Heart right ventricle (tissue), 16 donors: ENCODE results near the gene FAM184A. TPM values are rescaled to one million over a fixed set of nuclear protein-coding genes. Genes with fewer than 3 reads are reported as not detected.

Source experiments
- ATAC-seq, 8 donors: fragments of 200-7000 bp; cut with Tn5 transposase; one replicate each; pipeline ENCODE4 v1.9.1; 2020; ENCODE audit warnings: mild to moderate bottlenecking in 8 of 8, moderate library complexity in 8 of 8, moderate number of reproducible peaks in 1 of 8
- DNase-seq, 2 donors: peaks; one replicate each; pipeline ENCODE4 v3.0.0-alpha.2; 2020
- H3K27ac ChIP-seq, 10 donors: fragments of 200-600 bp; sonication (generic) in 2 of 10; one replicate each; pipeline versions ENCODE4 v1.5.0 to v1.8.0; 2020 to 2022; ENCODE audit warnings: mild to moderate bottlenecking in 3 of 10
- H3K27me3 ChIP-seq, 7 donors: fragments of 200-600 bp; one replicate each; pipeline ENCODE4 v1.8.0; 2021 to 2022; ENCODE audit warnings: mild to moderate bottlenecking in 2 of 7
- H3K36me3 ChIP-seq, 9 donors: fragments of 200-600 bp; sonication (generic) in 1 of 9; one replicate each; pipeline versions ENCODE4 v1.5.0 to v1.8.0; 2020 to 2022; ENCODE audit warnings: mild to moderate bottlenecking in 2 of 9
- H3K4me1 ChIP-seq, 9 donors: fragments of 200-600 bp; sonication (generic) in 1 of 9; one replicate each; pipeline versions ENCODE4 v1.5.0 to v1.8.0; 2020 to 2022; ENCODE audit warnings: mild to moderate bottlenecking in 4 of 9
- H3K4me3 ChIP-seq, 10 donors: fragments of 200-600 bp; sonication (generic) in 2 of 10; one replicate each; pipeline versions ENCODE4 v1.5.0 to v1.8.0; 2020 to 2022; ENCODE audit warnings: mild to moderate bottlenecking in 7 of 10, moderate library complexity in 2 of 10
- H3K9me3 ChIP-seq, 11 donors: fragments of 200-600 bp in 10 of 11; sonication (generic) in 2 of 11; one replicate each; pipeline versions ENCODE4 v1.5.0 to v1.8.0; 2013 to 2022; ENCODE audit warnings: mild to moderate bottlenecking in 2 of 11, control low read depth in 1 of 11, moderate library complexity in 1 of 11
- CTCF ChIP-seq, 9 donors: fragments of 200-600 bp; sonication (generic) in 2 of 9; IDR thresholded peaks; one replicate each; pipeline versions ENCODE4 v1.5.0 to v1.8.0; 2021 to 2022; ENCODE audit warnings: antibody characterized with exemption in 9 of 9, mild to moderate bottlenecking in 5 of 9, moderate library complexity in 1 of 9
- WGBS, 2 donors: extraction: QIAGEN DNeasy Blood & Tissue Kit; methylation state at CpG; one replicate each; pipeline ENCODE4 v1.1.7; 2013; ENCODE audit warnings: inconsistent platforms in 1 of 2; 5-methylcytosine and 5-hydroxymethylcytosine counted together
- intact Hi-C, 10 donors: fragments of 100-400 bp; cut with DNase I; formaldehyde crosslinking; loops; one replicate each; pipeline versions ENCODE4 v1.11.1 to v1.14.2; 2022
- polyA plus RNA-seq, 2 donors: library from polyadenylated mRNA; stranded (reverse); fragments of 200-250 nt; gene quantifications; one replicate each; pipeline ENCODE4 v1.2.3, GENCODE V29; 2013
- total RNA-seq, 10 donors: library from RNA; stranded (reverse); fragmentation: NEBNext Ultra II Directional in 3 of 10; extraction: Animal tissue kit (Norgen Biotek cat#: 25700) in 3 of 10; gene quantifications; one replicate each; pipeline versions ENCODE4 v1.2.1 to v1.2.4, GENCODE V29; 2021 to 2023
- donor health status: Arrhythmogenic right ventricular cardiomyopathy.
- donor health status: ischemic (EF 13 %, LVEDD 7.1; RV severe dilation, severe dysfunction).
- donor health status: healthy with polysubstance abuse.
- donor health status: DM: no; HTN: yes; CAD: no.
- donor health status: DM: no; HTN: no; CAD: no.
- donor health status: ischemic (EF 25% LVEDD 6.9; RV normal size, moderate dysfunction).
- donor health status: ischemic (EF 25% LVEDD 5.7; RV mildly dilated, moderate dysfunction).
- donor health status: healthy.
- donor health status: DM: yes; HTN: yes; CAD: no.
- donor health status: Ischemic cardiomyopathy.
- donor health status: ischemic (EF 35%, LVEDD 5.7; RV mildly dilated, moderate dysfunction).
- donor health status: nonischemic (EF 11% LVEDD 7.7; RV severe dilation, severe dysfunction).
- donor health status: DM: yes; HTN: yes; CAD: no.
- donor health status: PGD.
- donor health status: ischemic (EF 29% LVEDD 5.4; RV normal size, mild dysfunction).
- donor health status: nonischemic (EF 23%, LVEDD 6.1; RV moderate dilation, normal function).

FAM184A gene
- total and polyA plus RNA-seq, 12 donors: 0.16 to 3.0 (median 0.42) TPM

- Histone ChIP-seq H3K4me3 (no peak overlapping the region), H3K27me3 (no peaks in the 10 kb centered on the region), H3K27ac (no peak overlapping the region), H3K4me1 (peaks cover 0 to 16% (median 5%) of the 10 kb centered on the region in 9 donors), H3K9me3 (peaks cover 0 to 4% (median 0%) of the 10 kb centered on the region in 11 donors), H3K36me3 (no peaks in the 10 kb centered on the region)
- WGBS, 2 donors: 85 to 93% methylated on average over 4 of the region's 4 CpGs
- intact Hi-C loops: loop anchor here in 1 of 10 donors (10.0 kb wide), 1 partner anchor 529 kb away; no protein-coding TSS in a partner anchor
- no peak for ATAC-seq
- DNase-seq: no peak
- no peak for TF ChIP-seq CTCF (IDR thresholded peaks at IDR 0.05)
These were observed 47.7 kb upstream of the FAM184A start for GRCh38 chr6:119126140-119126539.

DNA sequence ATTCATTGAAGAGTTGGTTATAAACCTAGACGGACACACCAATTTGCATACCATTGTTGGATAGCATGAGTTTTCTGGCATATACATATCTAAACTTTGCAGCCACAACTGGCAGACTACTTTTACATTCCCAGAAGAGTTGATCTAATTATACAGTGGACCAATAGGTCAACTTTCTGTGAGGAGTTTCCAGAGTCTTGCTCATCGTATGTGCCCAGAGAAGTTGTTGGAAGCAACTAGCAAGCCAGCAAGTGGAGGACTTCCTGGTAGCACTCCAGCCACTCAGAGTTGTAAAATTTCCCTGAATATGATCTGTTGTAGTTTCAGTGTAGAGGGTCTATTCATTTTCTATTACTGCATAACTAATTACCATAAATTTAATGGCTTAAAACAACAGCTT is 47.1 kb upstream of the FAM184A start:
- ATAC-seq (no peak), DNase-seq (no peak)
- Histone ChIP-seq H3K4me3 (no peak overlapping the region), H3K9me3 (peaks cover 0 to 4% (median 0%) of the 10 kb centered on the region in 11 donors), H3K27ac (no peak overlapping the region), H3K36me3 (no peaks in the 10 kb centered on the region), H3K27me3 (no peaks in the 10 kb centered on the region), H3K4me1 (peaks cover 0 to 15% (median 5%) of the 10 kb centered on the region in 9 donors)
- intact Hi-C loops: loop anchor here in 1 of 10 donors (10.0 kb wide), 1 partner anchor 529 kb away; no protein-coding TSS in a partner anchor
- WGBS, 2 donors: 76 to 85% methylated on average over 2 of the region's 2 CpGs
- TF ChIP-seq CTCF (IDR thresholded peaks at IDR 0.05): no peak

GRCh38 chr6:119124079-119124824 is 45.8 kb upstream of the FAM184A start:
- H3K9me3 ChIP-seq: peaks cover 0 to 4% (median 0%) of the 10 kb centered on the region in 11 donors
- H3K4me3 ChIP-seq: no peak overlapping the region
- intact Hi-C loops: loop anchor here in 1 of 10 donors (10.0 kb wide), 1 partner anchor 531 kb away; no protein-coding TSS in a partner anchor
- DNase-seq (no peak), ATAC-seq (no peak)
- H3K27ac ChIP-seq: no peak overlapping the region
- 41 to 71% methylated on average over 1 of the region's 1 CpG for WGBS, 2 donors
- peaks cover 0 to 13% (median 0%) of the 10 kb centered on the region in 9 donors for H3K4me1 ChIP-seq
- H3K27me3 ChIP-seq: no peaks in the 10 kb centered on the region
- H3K36me3 ChIP-seq: no peaks in the 10 kb centered on the region
- TF ChIP-seq CTCF (IDR thresholded peaks at IDR 0.05): no peak

GRCh38 chr6:119122336-119122735 is 43.9 kb upstream of the FAM184A start:
- DNase-seq (no peak), ATAC-seq (no peak)
- Histone ChIP-seq H3K9me3 (peaks cover 0 to 4% (median 0%) of the 10 kb centered on the region in 11 donors), H3K27me3 (no peaks in the 10 kb centered on the region), H3K4me3 (no peak overlapping the region), H3K4me1 (peaks cover 0 to 11% (median 0%) of the 10 kb centered on the region in 9 donors), H3K27ac (no peak overlapping the region), H3K36me3 (no peaks in the 10 kb centered on the region)
- WGBS, 2 donors: 80 to 90% methylated on average over 4 of the region's 4 CpGs
- TF ChIP-seq CTCF (IDR thresholded peaks at IDR 0.05): no peak
- intact Hi-C loops: loop anchor here in 1 of 10 donors (10.0 kb wide), 1 partner anchor 532 kb away; no protein-coding TSS in a partner anchor
